GM12892 (cell line): Measurements from ENCODE around the gene RPL32.

ENCODE experiments used
- POLR2A ChIP-seq: IDR thresholded peaks from 2 replicates; pipeline ENCODE4 v1.6.1; 2011; ENCODE audit warnings: low read depth, low read length, control low read depth
- TAF1 ChIP-seq: IDR thresholded peaks from 2 replicates; pipeline ENCODE4 v1.6.1; 2011; ENCODE audit warnings: low read depth, mild to moderate bottlenecking, control low read depth, low read length, borderline replicate concordance

- no peak for TF ChIP-seq TAF1
- no peak for TF ChIP-seq POLR2A
These were observed 45.4 kb upstream of the RPL32 start for GRCh38 chr3:12886736-12887135.
